HG02623 (cell line): ENCODE data around the gene WASL.
A peak's percentile ranks its signal among the peaks of the same experiment; 100 is the strongest.

Experiments
- ATAC-seq: cut with Tn5 transposase; IDR thresholded peaks from one replicate; pipeline ENCODE4 v1.9.1; 2021; ENCODE audit warnings: moderate library complexity; ENCODE audit not compliant: unreplicated experiment

The WASL gene

DNA sequence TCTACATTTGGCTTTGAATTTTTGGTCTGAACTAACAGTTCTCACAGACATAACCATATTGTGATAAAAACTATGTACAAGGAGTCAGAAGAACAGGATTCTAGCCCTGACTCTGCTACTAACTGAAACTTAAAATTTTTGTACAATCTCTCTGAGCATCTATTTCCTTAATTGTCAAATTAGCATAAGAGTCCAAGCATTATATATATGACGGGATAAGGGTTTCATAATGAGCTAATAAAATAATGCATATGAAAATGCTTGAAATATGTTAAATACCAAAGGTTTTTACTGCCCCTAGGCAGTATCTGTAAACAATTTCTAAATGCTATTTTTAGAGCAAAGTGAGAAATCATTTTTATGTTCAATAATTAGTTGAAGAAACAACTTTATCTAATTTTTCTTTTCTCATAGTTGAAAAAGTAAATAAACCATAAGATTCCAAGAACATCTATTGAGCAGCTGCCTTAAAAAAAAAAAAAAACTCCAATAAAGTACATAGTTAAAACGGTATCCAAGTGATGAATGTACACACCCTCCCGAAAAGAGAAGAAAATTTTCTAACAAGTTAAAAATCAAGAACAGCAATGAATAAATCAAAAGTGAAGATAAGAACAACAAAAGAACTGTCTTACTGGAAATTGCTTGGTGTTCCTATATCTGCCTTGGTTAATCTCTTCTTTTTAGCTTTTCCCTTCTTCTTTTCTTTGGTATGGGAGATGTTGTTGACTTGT lies 52.7 kb downstream of the WASL start:
- ATAC-seq, result no peak

DNA sequence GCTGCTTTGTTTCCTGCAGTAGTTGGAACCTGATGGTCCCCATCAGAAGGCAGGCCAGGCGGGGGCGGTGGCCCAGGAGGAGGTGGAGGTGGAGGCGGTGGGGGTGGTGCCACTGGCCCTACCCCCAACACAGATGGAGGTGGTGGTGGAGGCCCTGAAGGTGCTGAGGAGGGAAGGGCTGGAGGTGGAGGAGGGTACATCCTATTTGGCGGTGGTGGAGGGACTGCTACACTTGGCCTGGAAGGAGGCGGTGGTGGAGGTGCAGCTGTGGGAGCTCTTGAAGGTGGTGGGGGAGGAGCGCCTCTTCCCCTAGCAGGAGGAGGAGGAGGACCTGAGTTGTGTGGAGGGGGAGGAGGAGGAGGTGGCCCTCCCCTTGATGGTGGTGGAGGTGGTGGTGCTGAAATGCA lies 56.3 kb downstream of the WASL start:
- no peak for ATAC-seq

DNA sequence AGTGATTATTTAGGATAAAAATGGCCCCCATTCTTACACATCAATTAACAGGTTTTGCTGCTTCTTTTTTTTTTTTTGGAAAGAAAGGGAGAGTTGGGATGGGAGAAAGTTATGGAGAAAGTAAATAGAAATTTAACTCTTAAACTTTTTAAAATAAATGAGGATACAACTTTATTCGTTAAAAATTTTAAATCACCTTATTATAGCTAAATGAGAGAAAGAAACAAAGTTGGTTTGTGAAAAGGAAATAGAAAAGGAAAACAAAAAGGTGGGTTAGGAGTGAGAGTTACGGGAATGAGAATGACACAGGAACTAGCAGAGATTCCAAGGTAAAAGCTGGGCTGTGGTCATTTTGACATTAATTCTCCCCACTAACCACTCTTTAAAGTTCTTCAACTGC lies 58.3 kb downstream of the WASL start:
- ATAC-seq, result no peak

DNA sequence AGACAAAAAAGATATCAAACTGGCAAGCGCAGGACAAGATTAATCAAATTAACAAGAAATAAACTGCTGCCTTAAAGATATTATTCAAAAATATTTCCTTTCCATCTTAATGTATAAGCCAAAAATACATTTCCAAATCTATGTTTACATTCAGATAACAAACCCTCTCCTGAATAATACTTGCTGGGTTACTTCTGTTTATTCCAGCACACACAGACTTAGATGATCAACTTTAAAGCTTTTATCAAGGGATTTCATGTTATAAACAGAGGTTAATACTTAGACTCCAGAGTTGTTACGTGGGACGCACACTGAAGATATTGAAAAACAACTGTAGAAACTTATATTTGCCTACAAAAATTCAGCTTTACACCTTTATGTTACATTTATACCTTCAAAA lies 59.6 kb downstream of the WASL start:
- no peak for ATAC-seq

DNA sequence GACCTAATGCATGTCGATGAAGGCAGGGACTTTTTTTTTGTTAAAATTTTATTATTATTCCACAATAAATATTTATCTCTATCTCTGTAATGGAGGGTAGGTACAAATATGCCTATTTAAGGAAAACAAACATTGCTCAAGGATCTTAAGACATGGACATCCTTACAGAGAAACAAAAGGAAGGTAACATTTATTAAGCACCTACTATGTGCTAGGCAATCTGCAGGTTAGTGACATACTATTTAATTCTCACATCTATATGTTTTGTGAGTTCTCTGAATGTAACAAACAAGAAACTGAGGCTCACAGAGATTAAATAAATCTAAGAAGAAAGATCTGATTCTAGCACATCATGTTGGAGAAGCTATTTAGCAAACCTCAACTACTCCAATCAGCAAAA lies 61.1 kb downstream of the WASL start:
- no peak for ATAC-seq

DNA sequence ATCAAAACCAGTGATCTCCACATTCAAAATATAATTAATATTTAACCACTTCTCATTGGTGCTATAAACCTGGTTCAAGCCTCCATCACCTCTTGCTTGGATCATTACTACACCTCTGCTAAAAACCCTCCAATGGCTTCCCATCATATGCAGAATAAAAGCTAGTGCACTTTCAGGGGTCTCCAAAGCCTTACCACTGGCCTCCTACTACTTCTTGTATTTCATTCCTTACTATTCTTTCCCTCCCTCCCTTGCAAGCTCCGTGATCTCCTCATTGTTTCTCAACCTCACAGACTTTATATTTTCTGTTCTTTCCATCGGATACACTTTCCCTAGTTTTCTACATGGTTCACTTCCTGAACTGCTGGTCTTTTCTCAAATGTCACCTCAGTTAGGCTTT lies 61.6 kb downstream of the WASL start:
- ATAC-seq, result no peak

DNA sequence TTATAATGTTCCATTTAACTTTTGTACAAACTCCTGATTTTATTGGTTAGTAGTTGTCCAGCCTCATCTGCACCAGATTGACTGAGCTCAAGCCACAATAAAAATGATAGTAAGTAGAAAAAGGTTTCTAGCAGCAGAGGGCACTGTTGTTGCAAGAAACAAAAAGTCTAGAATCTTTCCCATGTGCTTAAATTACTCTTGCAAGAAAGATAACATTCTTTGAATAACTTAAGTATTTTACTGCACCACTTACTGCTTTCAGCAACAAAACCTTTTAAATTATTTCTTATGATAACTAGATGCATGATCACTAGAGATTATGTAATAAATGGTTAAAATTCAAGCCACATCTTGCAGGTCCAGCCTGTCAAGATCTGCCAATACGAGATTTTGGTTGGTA lies 66.1 kb downstream of the WASL start:
- ATAC-seq, result peak; percentile 64

DNA sequence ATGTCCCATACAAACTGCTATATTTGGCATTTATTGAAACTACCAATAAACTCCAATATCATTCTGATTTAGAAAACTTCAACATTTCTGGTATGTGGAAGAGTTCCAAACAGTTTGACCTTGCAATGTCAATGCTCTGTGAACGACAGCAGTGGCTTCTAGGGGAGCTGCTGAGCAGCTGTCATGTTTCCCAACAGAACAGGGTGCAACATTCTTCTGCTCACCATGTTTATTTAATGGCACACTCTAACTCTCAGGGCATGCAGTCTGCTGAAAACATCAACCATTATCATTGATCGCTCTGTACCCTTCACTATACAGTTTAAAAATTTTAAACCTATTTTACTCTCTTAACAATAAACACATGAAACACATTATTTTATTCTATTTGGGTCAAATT lies 67.2 kb downstream of the WASL start:
- no peak for ATAC-seq

DNA sequence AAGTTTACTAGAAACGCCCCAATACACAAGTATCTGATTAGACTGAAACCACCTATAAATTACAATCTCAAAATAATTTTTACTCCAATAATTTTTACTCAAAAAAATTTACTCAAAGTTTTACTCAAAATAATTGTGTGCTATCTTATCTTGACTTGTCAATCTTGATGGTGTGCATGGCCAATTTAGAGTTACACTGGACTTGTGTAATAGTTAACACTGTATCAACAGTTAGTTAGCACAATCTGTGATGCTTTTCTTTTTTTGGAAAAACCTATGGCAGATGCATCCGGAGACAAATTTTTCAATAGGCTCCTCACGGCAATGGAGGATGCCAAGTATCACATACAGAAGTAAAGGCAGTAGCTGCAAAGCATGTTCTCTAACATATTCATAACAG lies 68.2 kb downstream of the WASL start:
- ATAC-seq, result no peak

DNA sequence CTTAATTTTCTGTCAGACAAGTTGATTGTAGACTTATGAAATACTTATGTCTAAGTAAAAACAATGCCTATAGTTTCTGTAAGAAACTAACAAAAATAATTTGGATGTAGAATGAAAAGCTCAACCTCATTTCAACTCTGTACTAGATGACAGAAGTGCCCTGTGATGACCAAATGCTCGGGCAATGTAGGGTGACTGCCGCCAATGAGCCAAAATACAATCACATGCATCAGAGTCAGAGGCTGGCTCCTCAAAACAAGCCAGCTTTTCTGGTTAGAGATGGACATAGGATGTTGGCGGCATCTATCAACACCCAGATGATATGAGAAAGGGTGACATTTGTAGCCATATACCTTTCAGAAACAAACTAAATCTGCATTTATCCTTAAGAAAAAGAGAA lies 69.2 kb downstream of the WASL start:
- ATAC-seq, result no peak

DNA sequence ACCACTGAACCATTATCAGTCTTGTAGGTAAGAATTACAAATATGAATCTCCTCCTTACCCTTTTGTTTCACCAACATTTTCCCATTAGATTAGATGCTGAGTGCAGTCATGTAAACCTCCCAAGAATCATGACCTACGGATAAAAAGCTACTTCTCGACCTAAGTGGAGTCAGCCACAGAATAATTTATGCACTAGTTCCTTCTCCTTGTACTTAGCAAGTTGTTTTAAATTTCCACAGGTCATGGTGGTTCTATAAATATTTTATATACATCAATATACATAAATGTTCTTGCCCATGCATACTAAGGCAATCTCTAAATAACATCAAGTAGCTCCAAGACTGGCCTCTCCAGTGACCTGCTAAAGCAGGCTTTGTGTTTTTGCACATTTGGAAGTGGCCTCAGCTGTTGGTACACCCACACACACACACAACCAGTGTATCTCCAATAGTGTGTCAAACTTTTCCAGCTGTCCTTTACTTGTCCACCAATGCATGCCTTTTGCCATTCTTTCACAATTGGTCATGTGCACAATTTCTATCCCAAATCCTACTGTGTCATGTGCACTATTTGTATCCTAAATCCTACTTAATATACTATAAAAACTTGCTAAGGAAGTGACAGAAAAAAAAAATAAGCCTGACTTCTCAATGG lies 71.6 kb downstream of the WASL start:
- no peak for ATAC-seq

DNA sequence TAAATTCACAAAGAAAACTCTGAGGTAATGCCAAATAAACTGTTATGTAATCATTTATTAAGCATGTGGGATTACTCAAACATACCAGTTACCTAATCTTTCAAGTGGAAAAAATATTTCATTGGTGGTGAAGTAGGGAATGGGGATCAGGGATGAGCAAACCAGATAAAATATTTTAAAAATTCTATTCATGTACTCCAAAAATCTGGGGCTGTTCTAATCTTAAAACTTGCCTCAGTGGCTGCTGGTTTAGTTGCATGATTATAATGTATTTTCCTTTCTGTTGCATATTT lies 73.7 kb downstream of the WASL start:
- no peak for ATAC-seq

DNA sequence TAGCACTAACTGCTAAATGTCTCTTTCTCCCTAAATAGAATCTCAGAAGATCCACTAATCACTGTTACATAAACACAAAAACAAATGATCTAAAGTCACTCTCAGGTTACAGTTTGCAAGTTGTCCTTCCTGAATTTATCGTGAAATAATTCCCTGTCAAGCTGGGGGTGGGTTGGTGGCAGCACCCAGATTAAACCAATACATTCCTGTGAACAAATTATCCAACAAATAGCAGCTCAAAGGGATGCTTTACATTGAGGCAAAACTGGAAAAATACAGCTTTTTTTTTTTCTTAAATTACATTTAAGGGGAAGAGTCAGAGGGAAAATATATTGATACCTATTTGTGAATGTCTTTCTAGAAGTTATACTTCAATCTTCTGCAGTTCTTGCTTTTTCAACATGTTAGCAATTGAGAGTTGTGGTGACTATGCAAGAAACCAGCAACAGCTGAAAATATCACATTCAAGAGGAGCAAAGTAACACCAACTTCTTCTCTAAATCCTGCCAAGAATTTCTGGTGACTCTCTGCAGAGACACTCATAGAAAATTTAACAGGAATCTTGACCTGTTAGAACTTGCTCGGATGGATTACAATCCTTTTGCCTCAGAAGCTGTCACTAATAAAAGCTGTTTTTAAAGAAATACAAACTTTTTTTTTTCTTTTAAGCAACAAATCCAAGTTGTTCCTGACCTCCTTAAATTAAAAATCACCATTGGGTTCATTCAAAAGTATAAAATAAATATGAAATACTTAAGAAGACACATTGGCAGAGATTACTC lies 74.2 kb downstream of the WASL start:
- ATAC-seq, result no peak

DNA sequence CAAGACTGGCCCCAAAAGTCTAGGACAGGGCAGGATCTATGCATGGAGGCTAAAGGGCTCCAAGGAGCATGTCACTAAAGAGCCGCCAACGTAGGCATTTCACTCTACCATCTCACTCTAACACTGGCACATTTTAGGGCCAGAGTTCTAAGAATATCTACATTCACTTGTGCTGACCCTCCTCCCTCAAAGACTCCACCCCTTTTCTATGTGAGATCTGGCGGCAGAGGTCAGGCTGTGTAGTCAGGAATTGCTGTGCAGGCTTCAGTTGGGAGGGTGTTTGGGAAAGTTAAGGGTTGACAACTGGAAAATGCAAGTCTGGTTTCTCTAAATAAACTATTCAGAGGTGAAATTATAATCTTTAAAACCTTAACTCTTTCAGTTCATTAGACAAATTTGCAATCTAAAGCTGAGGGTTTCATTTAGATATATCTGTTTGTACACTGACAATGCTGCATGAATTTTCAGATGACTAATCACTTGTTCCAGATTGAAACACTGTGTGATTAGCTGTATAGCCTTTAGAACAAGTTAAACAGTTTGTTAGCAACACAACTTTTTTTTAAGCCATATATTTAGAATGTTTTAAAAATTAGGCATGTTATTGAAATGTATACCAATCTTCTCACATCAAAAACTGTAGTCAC lies 74.9 kb downstream of the WASL start:
- no peak for ATAC-seq

DNA sequence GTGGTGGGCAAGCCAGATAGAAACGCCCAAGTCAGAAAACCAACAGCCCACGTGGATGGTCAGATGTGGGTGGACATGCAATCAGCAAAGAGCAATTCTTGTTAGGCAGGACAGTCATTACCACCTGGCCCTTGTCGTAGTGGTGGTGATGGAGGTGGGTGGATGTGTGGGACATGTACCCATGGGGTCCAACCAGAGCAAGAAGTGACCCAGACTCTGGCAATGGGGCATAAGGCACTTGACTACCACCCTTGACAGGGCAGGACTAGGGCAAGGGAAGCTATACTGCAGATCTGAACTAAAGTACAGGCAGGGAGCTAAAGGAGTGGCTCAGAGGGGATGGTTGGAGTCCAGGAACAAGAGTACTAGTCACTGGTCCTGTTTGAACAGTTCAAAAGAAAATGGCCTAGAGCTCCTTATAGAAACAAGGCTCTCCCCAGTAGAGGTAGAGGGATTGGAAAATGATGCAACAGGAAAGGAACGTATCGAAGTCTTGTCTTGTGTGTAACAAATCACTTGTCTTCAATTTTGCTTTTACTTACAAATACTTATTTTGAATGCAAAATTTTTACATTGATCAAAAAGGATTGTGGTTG lies 75.6 kb downstream of the WASL start:
- no peak for ATAC-seq

DNA sequence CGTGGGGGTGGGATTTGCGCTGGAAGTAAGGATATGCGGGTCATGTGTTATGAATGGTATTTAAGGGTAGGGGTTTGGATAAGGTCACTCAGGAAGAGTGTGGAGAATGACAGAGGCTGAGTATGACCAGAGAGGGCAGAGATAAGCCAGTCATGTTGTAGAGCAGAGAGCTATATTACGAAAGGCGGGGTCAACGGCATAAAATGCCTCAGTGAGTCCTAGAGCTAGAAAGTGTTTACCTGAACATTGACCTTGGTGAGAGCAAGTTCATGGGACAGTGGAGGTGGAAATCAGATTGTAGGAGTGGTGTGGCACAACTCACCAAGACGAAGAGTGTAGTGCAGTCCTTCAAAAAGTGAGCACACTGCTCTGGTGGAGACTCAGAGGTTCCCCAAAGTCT lies 79.3 kb downstream of the WASL start:
- no peak for ATAC-seq

DNA sequence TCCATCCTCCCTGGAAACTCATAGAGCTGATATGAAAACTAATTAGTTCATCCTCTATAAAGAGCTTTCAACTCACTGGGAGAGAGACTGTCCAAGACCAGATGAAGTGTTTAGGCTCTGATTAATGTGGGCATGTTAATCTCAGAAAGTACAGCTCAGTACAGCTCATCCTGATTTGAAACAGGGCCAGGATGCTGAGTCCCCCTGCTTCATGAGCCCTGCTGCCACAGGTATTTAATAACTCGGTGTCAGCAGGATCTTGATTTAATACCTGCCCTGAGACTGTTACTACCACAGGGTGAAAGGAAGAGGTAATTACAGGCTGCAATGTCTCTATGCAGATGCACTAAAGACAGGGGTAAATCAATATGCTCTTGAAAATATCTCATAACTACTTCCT lies 82.3 kb downstream of the WASL start:
- no peak for ATAC-seq

DNA sequence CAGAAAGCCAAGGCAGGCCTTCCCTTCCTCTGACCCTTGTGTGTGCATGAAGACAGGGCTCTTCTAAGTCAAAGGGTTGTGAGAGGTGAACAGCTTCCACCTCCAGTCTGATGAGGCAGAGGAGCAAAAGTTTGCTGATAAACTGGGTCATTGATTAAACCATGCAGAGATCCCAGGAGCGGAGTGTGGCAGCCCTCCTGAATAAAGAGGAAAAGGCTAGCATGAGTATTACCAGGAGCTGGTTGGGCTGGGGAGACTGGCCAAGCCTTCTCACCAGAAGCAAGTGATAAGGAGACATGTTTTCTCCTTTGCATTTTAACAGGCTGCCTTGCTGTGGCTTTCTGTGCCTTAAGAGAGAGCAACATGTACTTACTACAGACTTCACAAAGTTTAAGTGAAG lies 82.9 kb downstream of the WASL start:
- ATAC-seq, result no peak

DNA sequence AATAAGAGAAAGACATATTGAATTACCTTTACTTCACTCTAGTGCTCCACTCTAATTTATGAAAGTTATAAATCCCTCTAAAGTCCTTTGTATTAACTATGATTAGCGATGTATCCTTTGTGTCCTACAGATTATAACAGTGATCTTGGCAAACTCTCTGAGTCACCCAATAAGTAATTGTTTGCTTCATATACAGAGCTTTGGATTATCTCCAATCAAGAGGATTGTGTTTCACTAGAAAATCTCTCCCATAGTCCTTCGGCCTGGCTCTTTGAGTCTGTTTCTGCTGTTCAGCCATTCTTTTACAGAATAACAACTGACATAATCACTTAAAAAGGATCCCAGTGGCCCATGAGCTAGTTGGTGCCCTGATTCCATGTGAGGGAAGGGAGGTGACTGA lies 83.6 kb downstream of the WASL start:
- ATAC-seq, result no peak

DNA sequence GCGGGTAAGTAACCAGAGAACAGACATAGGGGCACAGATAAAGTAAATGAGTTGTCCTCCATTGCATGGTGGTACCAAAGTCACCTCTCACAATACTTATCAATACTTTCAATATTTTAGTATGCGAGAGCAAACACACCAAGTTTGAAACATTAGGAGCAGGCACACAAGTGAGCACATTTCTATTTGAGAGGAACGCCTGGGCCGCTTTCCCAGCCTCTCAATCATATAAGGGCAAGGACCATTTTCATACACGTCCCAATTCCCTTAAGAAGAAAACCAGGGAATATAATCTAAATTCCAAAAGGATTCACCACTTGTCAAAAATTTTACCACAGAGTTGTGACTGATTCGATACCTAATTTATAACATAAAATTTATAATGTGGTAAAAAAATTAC lies 85.6 kb downstream of the WASL start:
- no peak for ATAC-seq

DNA sequence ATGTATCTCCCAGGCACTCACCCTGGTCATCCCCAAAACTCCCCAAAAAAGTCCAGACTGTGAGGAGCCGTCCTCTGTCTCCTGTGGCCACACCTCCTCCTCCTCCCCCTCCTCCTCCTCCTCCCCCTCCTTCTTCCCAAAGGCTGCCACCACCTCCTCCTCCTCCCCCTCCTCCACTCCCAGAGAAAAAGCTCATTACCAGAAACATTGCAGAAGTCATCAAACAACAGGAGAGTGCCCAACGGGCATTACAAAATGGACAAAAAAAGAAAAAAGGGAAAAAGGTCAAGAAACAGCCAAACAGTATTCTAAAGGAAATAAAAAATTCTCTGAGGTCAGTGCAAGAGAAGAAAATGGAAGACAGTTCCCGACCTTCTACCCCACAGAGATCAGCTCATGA lies 86.0 kb downstream of the WASL start:
- ATAC-seq, result no peak

DNA sequence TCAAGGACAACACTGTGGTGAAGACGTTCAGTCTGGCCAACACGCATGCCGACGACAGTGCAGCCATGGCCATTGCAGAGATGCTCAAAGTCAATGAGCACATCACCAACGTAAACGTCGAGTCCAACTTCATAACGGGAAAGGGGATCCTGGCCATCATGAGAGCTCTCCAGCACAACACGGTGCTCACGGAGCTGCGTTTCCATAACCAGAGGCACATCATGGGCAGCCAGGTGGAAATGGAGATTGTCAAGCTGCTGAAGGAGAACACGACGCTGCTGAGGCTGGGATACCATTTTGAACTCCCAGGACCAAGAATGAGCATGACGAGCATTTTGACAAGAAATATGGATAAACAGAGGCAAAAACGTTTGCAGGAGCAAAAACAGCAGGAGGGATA lies 86.5 kb downstream of the WASL start:
- no peak for ATAC-seq
